KMS-11 (cell line): ENCODE results near the gene ARHGDIB.

ENCODE experiments used
- H2AFZ ChIP-seq: fragments of 200-600 bp; sonication (generic); 2 replicates; pipeline ENCODE4 v1.6.1; 2016; ENCODE audit warnings: antibody characterized with exemption, mixed run types, low read depth
- H3K27ac ChIP-seq: fragments of 200-600 bp; sonication (generic); 2 replicates; pipeline ENCODE4 v1.6.1; 2016; ENCODE audit warnings: mild to moderate bottlenecking, mixed run types
- H3K27me3 ChIP-seq: fragments of 200-600 bp; sonication (generic); 2 replicates; pipeline ENCODE4 v1.6.1; 2017; ENCODE audit warnings: mild to moderate bottlenecking, low read depth, mixed run types, moderate library complexity; ENCODE audit not compliant: insufficient read depth
- H3K36me3 ChIP-seq: fragments of 200-600 bp; sonication (generic); 2 replicates; pipeline ENCODE4 v1.6.1; 2017; ENCODE audit warnings: mild to moderate bottlenecking, mixed run types; ENCODE audit not compliant: insufficient read depth
- H3K4me1 ChIP-seq: fragments of 200-600 bp; sonication (generic); 2 replicates; pipeline ENCODE4 v1.6.1; 2016; ENCODE audit warnings: mild to moderate bottlenecking, low read depth, mixed run types; ENCODE audit not compliant: poor library complexity, severe bottlenecking
- H3K4me2 ChIP-seq: fragments of 200-600 bp; sonication (generic); 2 replicates; pipeline ENCODE4 v1.7.0; 2016; ENCODE audit warnings: mild to moderate bottlenecking, mixed run types
- H3K4me3 ChIP-seq: fragments of 200-600 bp; sonication (generic); IDR thresholded peaks from 2 replicates; pipeline ENCODE4 v1.6.1; 2017; ENCODE audit warnings: low read depth, low read length, mixed read lengths; ENCODE audit not compliant: insufficient read depth
- H3K79me2 ChIP-seq: fragments of 200-600 bp; sonication (generic); 2 replicates; pipeline ENCODE4 v1.6.1; 2016; ENCODE audit warnings: low read depth, mixed run types; ENCODE audit not compliant: insufficient read depth
- H3K9ac ChIP-seq: fragments of 200-600 bp; sonication (generic); 2 replicates; pipeline ENCODE4 v1.6.1; 2016; ENCODE audit warnings: mild to moderate bottlenecking, mixed run types
- H4K20me1 ChIP-seq: fragments of 200-600 bp; sonication (generic); 2 replicates; pipeline ENCODE4 v1.6.1; 2016; ENCODE audit warnings: mild to moderate bottlenecking, mixed run types; ENCODE audit not compliant: insufficient read depth
- CTCF ChIP-seq: fragments of 200-600 bp; sonication (generic); conservative IDR thresholded peaks from 2 replicates; pipeline ENCODE4 v1.6.1; 2017; ENCODE audit warnings: low read depth, mild to moderate bottlenecking, antibody characterized with exemption, low read length, moderate library complexity, mixed read lengths

Gene ARHGDIB

GRCh38 chr12:14946162-14946561 lies 15.2 kb downstream of the ARHGDIB start:
- no peak overlapping the region for H3K9ac ChIP-seq
- H4K20me1 ChIP-seq, result no peaks in the 10 kb centered on the region
- H3K4me2 ChIP-seq, result no peak overlapping the region
- H2AFZ ChIP-seq, result no peak overlapping the region
- TF ChIP-seq CTCF, result no peak
- H3K27ac ChIP-seq, result no peak overlapping the region
- H3K27me3 ChIP-seq, result no peaks in the 10 kb centered on the region
- no peaks in the 10 kb centered on the region for H3K79me2 ChIP-seq
- H3K4me3 ChIP-seq, result no peak overlapping the region
- H3K4me1 ChIP-seq, result peaks cover 20% of the 10 kb centered on the region
- no peaks in the 10 kb centered on the region for H3K36me3 ChIP-seq

GRCh38 chr12:14942196-14942931 lies 19.0 kb downstream of the ARHGDIB start:
- Histone ChIP-seq H4K20me1 (no peaks in the 10 kb centered on the region), H3K27me3 (no peaks in the 10 kb centered on the region), H3K36me3 (no peaks in the 10 kb centered on the region), H3K4me3 (no peak overlapping the region), H3K27ac (no peak overlapping the region), H3K9ac (no peak overlapping the region), H3K79me2 (no peaks in the 10 kb centered on the region), H2AFZ (no peak overlapping the region), H3K4me2 (no peak overlapping the region), H3K4me1 (no peaks in the 10 kb centered on the region)
- no peak for TF ChIP-seq CTCF

DNA sequence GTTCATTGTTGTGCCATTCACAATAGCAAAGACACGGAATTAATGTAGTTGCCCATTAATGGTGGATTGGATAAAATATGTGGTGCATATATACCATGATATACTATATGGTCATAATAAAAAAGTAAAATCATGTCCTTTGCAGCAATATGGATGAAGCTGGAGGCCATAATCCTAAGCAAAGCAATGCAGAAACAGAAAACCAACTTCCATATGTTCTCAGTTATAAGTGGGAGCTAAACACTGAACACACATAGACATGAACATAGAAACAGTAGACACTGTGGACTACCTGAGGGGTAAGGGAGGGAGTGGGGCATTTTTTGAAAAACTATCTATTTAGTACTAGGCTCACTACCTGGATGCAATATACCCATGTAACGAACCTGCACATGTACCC lies 20.0 kb downstream of the ARHGDIB start:
- Histone ChIP-seq H3K27ac (no peak overlapping the region), H3K9ac (no peak overlapping the region), H3K36me3 (no peaks in the 10 kb centered on the region), H3K4me2 (no peak overlapping the region), H3K79me2 (no peaks in the 10 kb centered on the region), H3K4me1 (no peaks in the 10 kb centered on the region), H4K20me1 (no peaks in the 10 kb centered on the region), H3K4me3 (no peak overlapping the region), H3K27me3 (no peaks in the 10 kb centered on the region), H2AFZ (no peak overlapping the region)
- TF ChIP-seq CTCF, result no peak

GRCh38 chr12:14938301-14938700 lies 23.1 kb downstream of the ARHGDIB start, which contains the start of gene ERP27:
Gene ERP27 (minus strand): TSS chr12:14938537. CDS start chr12:14938508, 29 bp downstream.
- H3K27ac ChIP-seq, result no peak within 1 kb of the TSS
- no peaks in the 10 kb centered on the region for H3K36me3 ChIP-seq
- H3K79me2 ChIP-seq, result no peaks in the 10 kb centered on the region
- H2AFZ ChIP-seq, result no peak within 1 kb of the TSS
- no peaks in the 10 kb centered on the region for H4K20me1 ChIP-seq
- H3K27me3 ChIP-seq, result no peaks in the 10 kb centered on the region
- no peak within 1 kb of the TSS for H3K9ac ChIP-seq
- no peak for TF ChIP-seq CTCF
- no peak within 1 kb of the TSS for H3K4me2 ChIP-seq
- H3K4me3 ChIP-seq, result no peak within 1 kb of the TSS
- H3K4me1 ChIP-seq, result no peaks in the 10 kb centered on the region
